ENCODE measurements around the gene THBD. TPM values are rescaled to one million over a fixed set of nuclear protein-coding genes. Genes with fewer than 3 reads are reported as not detected.

Gene THBD
- total RNA-seq, 1 experiment from 2014 or later, result 4.2 TPM

- Histone ChIP-seq H3K4me3 (no peak overlapping the region), H3K36me3 (no peaks in the 10 kb centered on the region), H3K27me3 (replicated peaks) (no peaks in the 10 kb centered on the region), H3K27ac (no peak overlapping the region), H3K4me1 (replicated peaks) (peaks cover 7% of the 10 kb centered on the region; the same call in 1 of the 2 replicates), H3K9me3 (replicated peaks) (no peaks in the 10 kb centered on the region)
- no peak for DNase-seq (ENCODE audit: low read depth in 1 of 2, low spot score in 2 of 2)
Measured at GRCh38 chr20:23090878-23091277, 41.4 kb upstream of the THBD start.

- Histone ChIP-seq H3K9me3 (replicated peaks) (no peaks in the 10 kb centered on the region), H3K4me1 (replicated peaks) (peaks cover 7% of the 10 kb centered on the region; the same call in 1 of the 2 replicates), H3K4me3 (no peak overlapping the region), H3K27me3 (replicated peaks) (no peaks in the 10 kb centered on the region), H3K36me3 (no peaks in the 10 kb centered on the region), H3K27ac (no peak overlapping the region)
- no peak for DNase-seq (ENCODE audit: low read depth in 1 of 2, low spot score in 2 of 2)
Measured at GRCh38 chr20:23090147-23090546, 40.7 kb upstream of the THBD start.

- Histone ChIP-seq H3K4me1 (replicated peaks) (peaks cover 7% of the 10 kb centered on the region; the same call in 1 of the 2 replicates), H3K4me3 (no peak overlapping the region), H3K27ac (no peak overlapping the region), H3K27me3 (replicated peaks) (no peaks in the 10 kb centered on the region), H3K36me3 (no peaks in the 10 kb centered on the region), H3K9me3 (replicated peaks) (no peaks in the 10 kb centered on the region)
- DNase-seq (ENCODE audit: low read depth in 1 of 2, low spot score in 2 of 2), result no peak
Measured at GRCh38 chr20:23088866-23089265, 39.4 kb upstream of the THBD start.

GRCh38 chr20:23087587-23088251 lies 38.2 kb upstream of the THBD start:
- H3K4me3 ChIP-seq, result no peak overlapping the region
- H3K4me1 ChIP-seq (replicated peaks), result peaks cover 7% of the 10 kb centered on the region; the same call in 1 of the 2 replicates
- H3K36me3 ChIP-seq, result no peaks in the 10 kb centered on the region
- H3K9me3 ChIP-seq (replicated peaks), result no peaks in the 10 kb centered on the region
- DNase-seq (ENCODE audit: low read depth in 1 of 2, low spot score in 2 of 2), result no peak
- no peak overlapping the region for H3K27ac ChIP-seq
- no peaks in the 10 kb centered on the region for H3K27me3 ChIP-seq (replicated peaks)

- no peaks in the 10 kb centered on the region for H3K27me3 ChIP-seq (replicated peaks)
- no peaks in the 10 kb centered on the region for H3K36me3 ChIP-seq
- no peak for DNase-seq (ENCODE audit: low read depth in 1 of 2, low spot score in 2 of 2)
- H3K9me3 ChIP-seq (replicated peaks), result no peaks in the 10 kb centered on the region
- H3K4me1 ChIP-seq (replicated peaks), result peaks cover 2% of the 10 kb centered on the region; the same call in 1 of the 2 replicates
- no peak overlapping the region for H3K4me3 ChIP-seq
- H3K27ac ChIP-seq, result no peak overlapping the region
Measured at GRCh38 chr20:23086931-23087411, 37.5 kb upstream of the THBD start.

- no peak within 1 kb of the TSS for H3K27ac ChIP-seq
- no peak for DNase-seq (ENCODE audit: low read depth in 1 of 2, low spot score in 2 of 2)
- no peak within 1 kb of the TSS for H3K4me3 ChIP-seq
- H3K36me3 ChIP-seq, result no peaks in the 10 kb centered on the region
- H3K4me1 ChIP-seq (replicated peaks), result no peaks in the 10 kb centered on the region
- no peaks in the 10 kb centered on the region for H3K27me3 ChIP-seq (replicated peaks)
- H3K9me3 ChIP-seq (replicated peaks), result no peaks in the 10 kb centered on the region
Measured at GRCh38 chr20:23086056-23086566, 36.6 kb upstream of the THBD start, which contains the start of gene CD93. CD93 (minus strand) TSS chr20:23086324; CDS start chr20:23086192, 132 bp downstream.

GRCh38 chr20:23085436-23086055 lies 36.1 kb upstream of the THBD start:
- Histone ChIP-seq H3K27me3 (replicated peaks) (no peaks in the 10 kb centered on the region), H3K4me1 (replicated peaks) (no peaks in the 10 kb centered on the region), H3K36me3 (no peaks in the 10 kb centered on the region), H3K9me3 (replicated peaks) (no peaks in the 10 kb centered on the region), H3K27ac (no peak overlapping the region), H3K4me3 (no peak overlapping the region)
- DNase-seq (ENCODE audit: low read depth in 1 of 2, low spot score in 2 of 2), result no peak

- Histone ChIP-seq H3K27ac (no peak overlapping the region), H3K9me3 (replicated peaks) (no peaks in the 10 kb centered on the region), H3K4me1 (replicated peaks) (no peaks in the 10 kb centered on the region), H3K36me3 (no peaks in the 10 kb centered on the region), H3K4me3 (no peak overlapping the region), H3K27me3 (replicated peaks) (no peaks in the 10 kb centered on the region; the same call in 1 of the 2 replicates)
- no peak for DNase-seq (ENCODE audit: low read depth in 1 of 2, low spot score in 2 of 2)
Measured at GRCh38 chr20:23084845-23085365, 35.4 kb upstream of the THBD start.

GRCh38 chr20:23084282-23084844 lies 34.9 kb upstream of the THBD start:
- Histone ChIP-seq H3K4me1 (replicated peaks) (no peaks in the 10 kb centered on the region), H3K9me3 (replicated peaks) (no peaks in the 10 kb centered on the region), H3K27me3 (replicated peaks) (no peaks in the 10 kb centered on the region; the same call in 1 of the 2 replicates), H3K36me3 (no peaks in the 10 kb centered on the region), H3K4me3 (no peak overlapping the region), H3K27ac (no peak overlapping the region)
- no peak for DNase-seq (ENCODE audit: low read depth in 1 of 2, low spot score in 2 of 2)

GRCh38 chr20:23083553-23084220 lies 34.2 kb upstream of the THBD start:
- no peak for DNase-seq (ENCODE audit: low read depth in 1 of 2, low spot score in 2 of 2)
- H3K27me3 ChIP-seq (replicated peaks), result no peaks in the 10 kb centered on the region; the same call in 1 of the 2 replicates
- no peaks in the 10 kb centered on the region for H3K36me3 ChIP-seq
- H3K4me1 ChIP-seq (replicated peaks), result no peaks in the 10 kb centered on the region
- no peak overlapping the region for H3K4me3 ChIP-seq
- no peak overlapping the region for H3K27ac ChIP-seq
- no peaks in the 10 kb centered on the region for H3K9me3 ChIP-seq (replicated peaks)

- H3K4me1 ChIP-seq (replicated peaks), result no peaks in the 10 kb centered on the region
- no peak for DNase-seq (ENCODE audit: low read depth in 1 of 2, low spot score in 2 of 2)
Measured at GRCh38 chr20:23082846-23083552, 33.5 kb upstream of the THBD start.

GRCh38 chr20:23081263-23081819 lies 31.9 kb upstream of the THBD start:
- Histone ChIP-seq H3K4me1 (replicated peaks) (no peaks in the 10 kb centered on the region), H3K36me3 (no peaks in the 10 kb centered on the region), H3K4me3 (no peak overlapping the region), H3K9me3 (replicated peaks) (no peaks in the 10 kb centered on the region), H3K27me3 (replicated peaks) (no peaks in the 10 kb centered on the region; the same call in 1 of the 2 replicates), H3K27ac (no peak overlapping the region)
- no peak for DNase-seq (ENCODE audit: low read depth in 1 of 2, low spot score in 2 of 2)

More at GRCh38 chr20:23082846-23083552, 33.5 kb upstream of the THBD start:
- Histone ChIP-seq H3K27ac (no peak overlapping the region), H3K4me3 (no peak overlapping the region), H3K36me3 (no peaks in the 10 kb centered on the region), H3K9me3 (replicated peaks) (no peaks in the 10 kb centered on the region), H3K27me3 (replicated peaks) (no peaks in the 10 kb centered on the region; the same call in 1 of the 2 replicates)

Measured in SJSA1 (cell line).